GM18508 (cell line): ENCODE data around the gene KAT7.

Experiments
- ATAC-seq: cut with Tn5 transposase; IDR thresholded peaks from one replicate; pipeline ENCODE4 v1.9.1; 2021; ENCODE audit warnings: moderate number of reproducible peaks; ENCODE audit not compliant: insufficient read depth, unreplicated experiment

KAT7 gene

DNA sequence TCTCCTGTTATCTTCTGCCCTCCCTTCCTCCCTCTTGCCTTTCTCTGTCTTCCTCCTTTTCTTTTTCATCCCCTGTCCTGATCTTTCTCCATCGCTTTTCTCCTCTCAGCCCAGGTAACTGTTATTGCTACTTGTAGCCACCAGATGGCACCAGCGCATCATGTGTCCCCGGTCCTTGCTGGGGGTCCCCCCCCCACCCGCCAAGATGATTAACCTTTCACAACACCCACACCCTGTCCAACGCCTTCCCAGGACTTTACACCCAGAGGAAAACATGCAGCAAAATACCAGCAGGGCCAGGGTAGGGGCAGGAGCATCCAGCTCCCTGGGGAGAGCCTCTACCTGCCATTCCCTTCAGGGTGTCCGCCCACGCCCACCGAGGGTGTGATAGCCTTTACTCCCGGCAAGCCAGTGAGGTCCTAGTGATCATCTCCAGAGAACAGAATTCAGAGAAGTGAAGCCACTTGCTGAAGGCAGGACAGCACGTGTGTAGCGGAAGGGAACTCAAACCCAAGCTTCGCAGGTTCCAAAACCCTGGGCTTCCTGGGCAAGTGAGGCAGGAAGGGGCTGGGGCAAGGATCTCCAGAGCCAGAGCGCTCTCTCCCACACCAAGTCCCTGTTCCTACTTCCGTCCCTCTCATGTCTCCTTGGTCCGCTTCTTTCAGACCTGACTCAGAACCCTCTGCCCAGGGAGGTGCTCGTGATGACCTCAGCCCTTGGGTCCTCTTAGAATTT, 72.8 kb downstream of the KAT7 start:
- no peak for ATAC-seq

- ATAC-seq = no peak
Observed at GRCh38 chr17:49862781-49863331, 74.4 kb downstream of the KAT7 start.

DNA sequence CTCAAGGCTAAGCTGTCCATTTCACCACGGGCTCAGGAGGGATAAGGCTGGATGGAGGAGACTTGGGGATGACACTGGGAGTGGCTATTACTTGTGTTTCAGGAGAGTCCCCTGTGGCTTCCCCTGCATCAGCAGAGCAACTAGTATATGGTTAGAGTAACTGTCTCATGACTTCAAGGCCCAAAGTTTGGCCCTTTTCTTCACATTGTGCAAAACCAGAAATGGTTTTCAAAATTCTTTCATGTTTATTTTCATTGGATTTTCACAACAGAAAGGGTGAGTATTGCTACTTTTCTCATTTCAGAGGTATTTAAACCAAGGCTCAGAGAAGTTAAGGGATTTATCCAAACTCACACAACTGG, 77.5 kb downstream of the KAT7 start:
- ATAC-seq = no peak

- no peak for ATAC-seq
Observed at GRCh38 chr17:49866882-49867413, 78.5 kb downstream of the KAT7 start.

DNA sequence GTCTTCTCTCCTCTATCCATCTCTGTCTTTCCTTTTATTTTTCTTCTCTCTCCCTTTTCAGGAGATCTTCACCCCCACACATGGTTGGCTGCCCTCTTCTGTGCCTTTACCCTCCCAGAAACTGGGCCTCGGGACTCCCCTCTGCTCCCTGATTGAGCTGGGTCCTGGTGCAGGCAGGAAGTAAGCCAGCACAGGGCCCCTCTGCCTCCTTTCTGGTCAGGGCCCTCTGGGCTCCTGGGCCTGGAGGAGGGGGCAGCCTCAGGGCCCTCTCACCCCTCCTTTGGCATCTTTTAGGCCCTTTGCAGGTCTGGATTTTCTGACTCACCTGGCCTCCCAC, 80.5 kb downstream of the KAT7 start:
- ATAC-seq = no peak

DNA sequence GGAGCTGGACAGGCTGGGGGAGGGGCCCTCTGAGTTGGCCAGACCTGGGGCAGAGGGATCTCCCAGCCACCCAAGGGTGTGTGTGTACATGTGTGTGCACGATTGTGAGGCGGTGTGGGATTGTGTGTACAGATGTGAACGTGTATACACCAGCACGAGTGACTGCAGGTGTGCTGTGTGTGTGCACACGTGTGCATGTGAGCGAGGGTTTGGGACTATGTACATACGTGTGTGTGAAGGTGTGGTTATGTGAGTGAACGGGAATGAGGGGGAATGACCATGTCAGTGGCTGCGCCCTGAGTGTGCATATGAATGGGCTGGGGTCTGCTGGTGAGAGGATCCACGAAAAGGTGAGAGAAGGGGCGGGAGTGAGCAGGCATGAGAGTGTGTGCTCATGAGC, 81.8 kb downstream of the KAT7 start:
- no peak for ATAC-seq

DNA sequence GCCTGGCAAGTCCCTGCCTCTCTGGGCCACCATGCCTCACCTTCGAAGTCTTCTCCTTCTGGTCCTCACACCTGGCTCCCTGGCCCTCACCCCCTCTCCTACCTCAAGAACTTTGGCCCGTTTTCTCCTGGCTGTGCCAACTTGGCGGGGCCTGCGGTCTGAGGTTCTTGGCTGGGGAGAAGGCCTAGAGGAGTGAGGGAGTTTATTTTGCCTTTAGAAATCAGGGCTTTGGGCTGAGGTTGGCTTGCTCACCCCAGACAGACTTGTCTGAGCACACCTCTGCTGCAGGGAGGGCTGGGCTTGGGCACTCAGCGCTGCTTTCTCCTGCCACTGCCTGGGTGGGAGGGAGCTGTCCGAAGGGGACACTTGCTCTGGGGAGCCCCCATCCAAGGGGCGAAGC, 82.7 kb downstream of the KAT7 start:
- no peak for ATAC-seq

- no peak for ATAC-seq
Observed at GRCh38 chr17:49872754-49873377, 84.4 kb downstream of the KAT7 start.

DNA sequence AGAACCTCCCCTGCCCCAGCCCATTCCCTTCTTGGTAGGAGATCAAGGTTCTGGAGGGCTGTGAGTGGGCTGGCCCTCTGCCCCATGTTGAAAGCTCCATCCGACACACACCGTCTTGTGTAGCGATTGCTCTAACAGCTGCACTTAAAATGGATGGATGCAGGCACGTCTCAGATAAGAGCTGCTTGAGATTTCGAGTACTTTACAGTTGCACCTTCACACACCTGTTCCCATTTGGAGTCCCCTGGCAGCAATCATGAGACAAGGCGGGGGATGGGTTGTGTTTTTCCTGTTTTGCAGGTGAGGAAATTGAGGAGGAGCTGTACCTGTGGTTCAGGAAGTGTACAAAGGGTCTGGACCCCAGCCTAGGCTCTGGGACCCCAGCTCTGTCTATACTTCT, 85.0 kb downstream of the KAT7 start:
- ATAC-seq = no peak

- no peak for ATAC-seq
Observed at GRCh38 chr17:49873926-49874325, 85.4 kb downstream of the KAT7 start.

- no peak for ATAC-seq
Observed at GRCh38 chr17:49874911-49875310, 86.4 kb downstream of the KAT7 start.

DNA sequence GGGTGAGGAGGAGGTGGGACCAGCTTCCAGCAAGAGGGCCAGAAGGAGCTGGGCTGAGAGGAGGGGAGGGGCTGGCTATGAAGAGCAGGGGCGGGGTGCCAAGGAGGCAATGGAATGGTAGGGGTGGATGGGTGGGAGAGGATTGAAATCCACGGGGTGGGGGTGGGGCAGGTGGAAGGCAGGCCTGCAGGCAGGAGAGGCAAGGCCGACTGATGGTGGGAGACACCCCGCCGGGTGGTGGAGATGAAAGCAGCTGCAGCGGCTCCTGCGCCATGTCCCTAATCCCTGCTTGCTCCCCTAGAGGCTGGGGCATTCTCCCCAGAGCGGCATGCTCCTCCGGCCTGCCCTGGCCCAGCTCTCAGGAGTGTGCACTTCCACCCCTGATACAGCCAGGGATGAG, 87.2 kb downstream of the KAT7 start:
- ATAC-seq = no peak

DNA sequence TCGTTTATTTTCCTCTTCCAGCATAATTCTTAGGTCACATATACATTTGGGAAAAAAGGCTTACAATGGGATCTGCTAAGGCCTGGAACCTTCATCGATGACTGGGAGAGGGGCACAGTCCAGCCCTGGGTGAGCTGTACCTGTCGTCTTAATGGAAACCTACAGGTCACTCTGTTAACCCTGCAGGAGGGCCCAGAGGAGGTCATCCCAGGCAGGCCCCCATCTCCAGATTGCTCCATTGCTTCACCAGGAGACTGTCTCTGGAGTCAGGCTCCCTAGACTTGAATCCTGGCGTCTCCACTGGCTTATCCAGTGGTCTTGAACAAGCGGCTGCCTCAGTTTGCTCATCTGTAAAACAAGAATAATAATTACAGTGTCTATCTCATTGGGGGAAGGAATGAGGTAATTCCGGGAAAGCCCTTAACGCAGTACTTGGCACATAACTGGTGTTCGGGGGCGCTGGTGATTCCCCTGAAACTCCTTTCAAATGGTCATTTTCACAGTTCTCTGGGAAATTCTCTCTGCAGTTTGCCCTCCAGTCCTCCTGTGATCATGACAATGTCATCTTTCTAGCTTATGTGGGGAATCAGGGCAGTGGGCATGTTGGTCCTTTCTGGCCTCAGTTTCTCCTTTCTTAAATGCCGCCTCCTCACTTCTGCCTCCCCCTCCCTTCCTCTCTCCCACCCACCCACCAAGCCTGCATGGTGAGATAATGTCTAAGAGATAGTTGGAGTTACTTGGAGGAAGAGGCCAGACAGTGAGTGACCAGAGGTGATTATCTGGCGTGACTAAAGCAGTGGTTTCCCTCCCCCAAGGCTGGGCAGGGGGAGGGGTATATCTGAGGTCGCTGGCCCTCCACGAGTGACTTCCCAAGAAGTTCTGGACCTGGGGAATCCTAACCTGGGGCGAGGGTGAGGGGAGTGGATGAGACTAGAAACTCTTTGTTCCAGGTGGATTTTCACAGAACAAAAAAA, 90.7 kb downstream of the KAT7 start:
- no peak for ATAC-seq

GRCh38 chr17:49880291-49881053, 92.0 kb downstream of the KAT7 start:
- no peak for ATAC-seq

- ATAC-seq = no peak
Observed at GRCh38 chr17:49881054-49881402, 92.5 kb downstream of the KAT7 start.

DNA sequence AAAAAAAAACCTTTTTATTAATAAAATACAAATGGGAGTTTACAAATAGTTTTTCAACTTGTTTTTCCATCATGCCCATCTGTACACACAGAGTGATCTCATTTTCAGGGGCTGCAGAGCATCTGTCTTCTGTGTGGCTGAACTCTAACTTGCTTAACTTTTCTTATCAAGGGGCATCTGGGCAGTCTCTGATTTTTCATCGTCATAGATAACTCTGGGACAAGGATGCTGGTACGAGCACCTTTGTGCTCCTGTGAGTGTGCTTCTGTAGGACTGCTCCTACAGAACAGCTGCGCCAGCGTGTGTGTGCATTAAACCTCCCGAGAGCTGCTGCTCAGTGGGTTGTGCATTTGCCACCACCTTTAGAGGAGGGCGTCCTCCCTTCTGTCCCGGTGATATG, 94.0 kb downstream of the KAT7 start:
- ATAC-seq = no peak
